Stimulated activated CD4-positive, alpha-beta T cell treated with anti-CD3 and anti-CD28 coated beads, Interleukin-4, amount 100 ng/mL, for 4 hours (primary cell): ENCODE results near the gene PHLPP2.
A peak's percentile ranks its signal among the peaks of the same experiment; 100 is the strongest.

ENCODE experiments used
- DNase-seq, 2 experiments: peaks; one replicate each; pipeline ENCODE4 v3.0.0-alpha.2; 2020

The PHLPP2 gene, protein sequence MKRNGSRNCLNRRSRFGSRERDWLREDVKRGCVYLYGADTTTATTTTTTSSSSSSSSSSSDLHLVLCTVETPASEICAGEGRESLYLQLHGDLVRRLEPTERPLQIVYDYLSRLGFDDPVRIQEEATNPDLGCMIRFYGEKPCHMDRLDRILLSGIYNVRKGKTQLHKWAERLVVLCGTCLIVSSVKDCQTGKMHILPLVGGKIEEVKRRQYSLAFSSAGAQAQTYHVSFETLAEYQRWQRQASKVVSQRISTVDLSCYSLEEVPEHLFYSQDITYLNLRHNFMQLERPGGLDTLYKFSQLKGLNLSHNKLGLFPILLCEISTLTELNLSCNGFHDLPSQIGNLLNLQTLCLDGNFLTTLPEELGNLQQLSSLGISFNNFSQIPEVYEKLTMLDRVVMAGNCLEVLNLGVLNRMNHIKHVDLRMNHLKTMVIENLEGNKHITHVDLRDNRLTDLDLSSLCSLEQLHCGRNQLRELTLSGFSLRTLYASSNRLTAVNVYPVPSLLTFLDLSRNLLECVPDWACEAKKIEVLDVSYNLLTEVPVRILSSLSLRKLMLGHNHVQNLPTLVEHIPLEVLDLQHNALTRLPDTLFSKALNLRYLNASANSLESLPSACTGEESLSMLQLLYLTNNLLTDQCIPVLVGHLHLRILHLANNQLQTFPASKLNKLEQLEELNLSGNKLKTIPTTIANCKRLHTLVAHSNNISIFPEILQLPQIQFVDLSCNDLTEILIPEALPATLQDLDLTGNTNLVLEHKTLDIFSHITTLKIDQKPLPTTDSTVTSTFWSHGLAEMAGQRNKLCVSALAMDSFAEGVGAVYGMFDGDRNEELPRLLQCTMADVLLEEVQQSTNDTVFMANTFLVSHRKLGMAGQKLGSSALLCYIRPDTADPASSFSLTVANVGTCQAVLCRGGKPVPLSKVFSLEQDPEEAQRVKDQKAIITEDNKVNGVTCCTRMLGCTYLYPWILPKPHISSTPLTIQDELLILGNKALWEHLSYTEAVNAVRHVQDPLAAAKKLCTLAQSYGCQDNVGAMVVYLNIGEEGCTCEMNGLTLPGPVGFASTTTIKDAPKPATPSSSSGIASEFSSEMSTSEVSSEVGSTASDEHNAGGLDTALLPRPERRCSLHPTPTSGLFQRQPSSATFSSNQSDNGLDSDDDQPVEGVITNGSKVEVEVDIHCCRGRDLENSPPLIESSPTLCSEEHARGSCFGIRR (N-terminal part only)

DNA sequence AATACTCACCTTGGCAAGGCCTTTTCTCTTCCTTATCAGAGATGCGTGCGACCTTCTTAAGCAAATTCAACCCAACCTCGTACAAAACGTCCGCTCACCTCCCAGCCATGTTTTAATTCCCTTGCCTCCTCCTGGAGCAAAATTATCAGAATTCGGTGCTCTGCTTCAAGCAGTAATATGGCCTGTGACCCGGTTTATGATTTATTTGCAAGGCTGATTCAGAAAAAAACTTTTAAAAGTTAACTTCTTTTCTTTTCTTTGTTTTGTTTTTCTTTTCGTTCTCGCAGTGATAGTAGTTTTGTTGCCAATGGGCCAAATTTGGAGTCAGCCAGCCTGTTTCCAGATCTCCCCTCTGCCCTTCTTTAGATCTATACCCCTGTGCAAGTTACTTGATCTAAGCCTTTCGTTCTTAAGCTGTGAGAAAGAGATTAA is at the start of gene PHLPP2:
PHLPP2 (minus strand) TSS at position 382 of the 432 bp plus-strand sequence. CDS start 9,906 bp downstream, outside the sequence.
- DNase-seq, result no peak

DNA sequence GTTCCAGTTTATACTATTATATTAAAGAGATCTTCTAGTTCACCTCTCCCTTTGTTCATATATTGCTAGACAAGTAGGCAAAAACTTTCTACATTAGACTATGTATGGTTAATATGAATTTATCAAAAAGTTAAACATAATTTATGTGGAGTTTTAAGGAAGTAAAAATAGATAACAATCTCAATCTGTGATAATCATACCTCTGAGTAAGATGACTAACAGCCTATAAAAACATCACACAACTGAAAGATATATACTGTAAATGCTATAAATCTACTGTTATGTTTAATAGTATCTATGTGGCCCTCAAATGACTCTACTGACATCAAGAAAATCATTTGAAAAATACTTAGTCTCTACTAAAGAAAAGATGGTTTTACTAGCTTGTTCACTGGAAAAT is 47.1 kb upstream of the PHLPP2 start:
- no peak for DNase-seq

DNA sequence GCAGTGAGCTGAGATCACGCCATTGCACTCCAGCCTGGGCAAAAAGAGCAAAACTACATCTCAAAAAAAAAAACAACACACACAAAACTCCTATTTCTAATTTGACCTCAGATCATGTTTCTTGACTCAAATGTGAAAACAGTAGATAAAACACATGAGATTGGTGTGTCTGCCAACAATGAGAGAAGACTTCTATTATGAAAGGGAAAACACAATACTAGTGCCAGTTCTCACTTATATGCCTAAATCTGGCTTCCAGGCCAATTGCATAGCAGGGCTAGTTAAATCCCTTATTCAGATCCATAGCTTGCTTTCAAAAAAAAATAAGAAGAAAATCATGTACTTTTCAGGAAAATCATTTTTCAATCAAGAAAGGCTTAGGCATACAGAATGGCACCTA is 44.7 kb upstream of the PHLPP2 start:
- DNase-seq, result no peak

DNA sequence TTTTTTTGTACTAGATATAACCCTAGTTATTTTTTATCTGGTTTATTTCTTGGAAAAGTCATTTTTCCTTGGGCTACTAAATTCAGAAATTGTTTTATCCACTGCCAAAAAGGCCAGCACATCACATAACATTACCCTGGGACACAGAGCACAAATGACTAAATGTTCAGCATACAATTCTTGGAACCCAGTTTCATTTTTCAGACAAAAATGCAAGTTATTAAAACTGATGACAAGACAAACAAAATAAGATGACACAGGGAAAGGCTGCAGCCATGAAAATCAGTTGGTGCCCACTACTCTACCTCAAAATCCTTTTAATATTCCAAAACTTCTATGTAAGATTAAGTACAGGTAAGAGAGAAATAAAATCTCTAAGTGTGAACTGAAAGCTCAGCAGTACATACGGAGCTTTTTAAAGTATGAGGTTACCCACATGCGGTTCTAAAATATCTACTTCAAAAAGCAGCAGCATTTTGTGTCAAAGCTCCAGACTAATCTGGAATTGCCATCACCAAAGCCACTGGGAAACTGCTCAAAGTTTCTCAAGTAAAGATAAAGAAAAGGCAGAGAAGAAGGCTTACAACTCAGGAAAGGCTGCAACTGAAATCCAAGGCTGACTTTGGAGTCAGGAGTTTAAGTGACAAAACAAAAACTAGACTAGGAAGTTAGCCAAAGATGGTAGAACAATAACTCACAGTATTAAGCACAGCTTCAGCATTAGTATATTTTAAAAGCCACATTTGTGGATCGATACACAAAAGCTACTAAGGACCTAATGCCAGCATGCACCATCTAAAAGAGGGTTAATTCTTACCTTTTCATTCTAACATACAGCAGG is 42.8 kb upstream of the PHLPP2 start:
- DNase-seq, result no peak

DNA sequence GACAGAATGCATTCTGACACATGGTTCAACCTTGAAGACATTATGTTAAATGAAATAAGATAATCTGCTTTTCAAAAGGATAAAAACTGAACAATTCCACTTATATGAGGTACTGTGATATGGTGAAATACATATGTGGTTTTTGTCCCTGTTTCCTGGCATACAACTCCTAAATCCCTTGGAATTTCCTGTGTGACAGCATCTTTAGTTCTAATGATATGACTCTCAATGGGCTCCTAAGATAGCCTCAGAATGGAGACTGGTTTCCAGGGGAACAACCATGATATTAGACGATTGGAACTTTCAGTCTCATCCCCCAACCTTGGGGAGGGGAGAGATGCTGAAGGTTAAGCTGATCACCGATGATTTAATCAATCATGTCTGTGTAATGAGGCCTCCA is 37.7 kb upstream of the PHLPP2 start:
- DNase-seq, result no peak

DNA sequence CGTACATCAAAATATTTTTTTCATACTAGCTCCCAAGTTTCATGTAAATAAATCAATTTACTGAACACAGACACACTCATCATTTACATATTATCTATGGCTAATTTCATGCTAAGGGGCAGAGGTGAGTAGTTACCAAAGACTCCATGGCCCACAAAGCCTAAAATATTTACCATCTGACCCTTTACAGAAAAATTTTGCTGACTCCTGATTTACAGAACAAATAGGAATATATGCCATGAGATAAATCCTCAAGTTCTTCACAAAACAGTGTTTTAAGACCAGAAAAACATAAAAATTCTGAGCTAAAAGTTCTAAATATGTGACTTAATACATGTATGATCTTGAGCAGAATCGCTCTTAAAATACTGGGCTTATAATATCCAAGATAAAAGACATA is 36.6 kb upstream of the PHLPP2 start:
- DNase-seq, result no peak

DNA sequence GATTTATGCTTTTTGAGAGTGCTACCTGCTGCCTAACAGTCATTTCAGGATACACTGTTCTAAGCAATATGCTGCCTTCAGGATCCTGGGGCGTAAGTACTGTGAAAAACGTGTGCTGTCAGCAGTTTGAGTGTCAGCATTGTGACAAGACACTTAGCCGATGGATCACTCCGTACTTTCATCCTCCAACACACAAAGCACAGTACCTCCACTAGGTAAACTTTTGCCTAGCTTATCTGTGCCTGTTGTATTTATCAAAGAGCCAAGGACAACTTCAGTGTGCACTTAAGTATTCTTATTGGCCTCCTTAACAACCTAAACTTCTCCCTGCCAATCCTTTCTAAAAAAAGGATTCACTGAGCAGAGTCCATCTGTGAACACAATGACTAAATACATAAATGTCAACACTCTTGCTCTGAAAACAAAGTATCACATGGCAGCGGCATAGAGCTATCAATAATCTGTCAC is 33.8 kb upstream of the PHLPP2 start:
- no peak for DNase-seq

DNA sequence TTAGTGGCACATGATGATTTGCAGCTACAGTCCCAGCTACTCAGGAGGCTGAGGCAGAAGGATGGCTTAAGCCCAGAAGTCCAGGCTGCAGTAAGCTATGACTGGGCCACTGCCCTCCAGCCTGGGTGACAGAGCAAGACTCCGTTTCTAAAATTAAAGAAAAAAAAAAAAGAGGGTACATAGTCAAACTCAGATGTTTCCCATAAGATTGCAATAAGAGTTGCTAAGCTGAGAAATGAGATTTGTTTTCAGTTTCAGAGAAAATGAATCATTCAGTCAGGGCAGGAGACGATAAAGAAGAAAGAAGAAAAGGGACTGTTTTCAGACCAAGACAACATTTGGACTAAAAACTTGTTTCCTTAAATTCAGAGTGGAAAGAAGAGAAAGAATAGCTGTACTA is 30.2 kb upstream of the PHLPP2 start:
- no peak for DNase-seq

DNA sequence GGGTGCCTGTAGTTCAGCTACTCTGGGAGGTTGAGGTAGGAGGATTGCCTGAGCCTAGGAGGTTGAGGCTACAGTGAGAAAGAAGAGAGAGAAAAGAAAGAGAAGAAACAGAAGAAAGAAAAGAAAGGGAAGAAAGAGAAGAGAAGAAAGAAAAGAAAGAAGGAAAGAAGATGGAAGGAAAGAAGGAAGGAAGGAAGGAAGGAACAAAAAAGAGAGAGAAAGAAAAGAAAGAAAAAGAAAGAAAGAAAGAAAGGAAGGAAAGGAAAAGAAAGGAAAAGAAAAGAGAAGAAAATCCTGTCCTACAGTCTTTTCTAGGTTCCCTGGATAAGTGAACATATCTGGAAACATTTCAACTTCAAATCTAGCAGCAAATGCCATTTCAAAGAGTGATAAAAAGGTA is 29.6 kb upstream of the PHLPP2 start:
- DNase-seq, result no peak

DNA sequence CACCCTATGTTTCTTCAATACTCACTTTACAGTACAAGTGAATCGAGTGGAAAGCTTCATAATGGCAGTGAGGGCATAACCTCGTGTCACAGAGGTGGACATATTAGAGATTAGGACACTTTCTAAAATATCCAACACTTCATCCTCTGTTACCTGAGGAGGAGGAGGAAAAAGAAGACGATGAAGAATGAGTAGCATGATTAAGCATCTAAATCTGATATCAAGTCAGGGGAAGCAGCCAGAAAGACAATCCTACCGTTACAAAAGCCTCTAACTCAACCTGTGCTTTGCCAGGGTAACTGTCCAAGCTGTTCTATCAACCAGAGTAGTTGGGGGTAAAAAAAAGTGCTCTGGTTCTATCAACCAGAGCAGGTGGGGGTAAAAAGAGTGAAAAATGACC is 23.7 kb upstream of the PHLPP2 start:
- no peak for DNase-seq

DNA sequence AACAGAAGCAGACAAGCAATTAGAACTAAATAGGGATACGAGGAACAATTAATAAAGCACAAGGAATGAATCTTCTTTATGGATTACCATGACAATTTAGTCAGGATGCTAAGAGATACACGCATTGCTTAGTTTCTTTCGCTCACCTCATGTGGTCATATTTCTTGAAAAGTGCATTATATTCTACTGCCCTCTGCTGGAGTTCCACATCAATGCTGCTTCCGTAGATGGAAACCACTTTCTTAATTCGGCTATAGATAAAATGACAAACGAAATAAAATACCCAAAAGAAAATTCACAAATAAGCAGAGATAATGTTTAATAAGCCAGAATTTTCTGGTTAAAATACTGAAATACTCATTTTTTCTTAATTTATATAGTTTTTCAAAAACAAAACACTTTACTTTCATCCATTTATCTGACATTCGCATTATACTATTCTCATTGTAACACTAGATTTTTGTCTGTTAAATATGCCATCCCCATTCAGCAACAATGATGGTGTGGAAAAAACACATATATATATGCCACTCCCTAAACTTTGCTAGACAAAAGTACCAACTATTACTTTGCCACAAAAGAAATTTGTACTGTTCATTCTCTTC is 22.0 kb upstream of the PHLPP2 start:
- peak in 1 of 2 experiments; percentile 9 for DNase-seq

DNA sequence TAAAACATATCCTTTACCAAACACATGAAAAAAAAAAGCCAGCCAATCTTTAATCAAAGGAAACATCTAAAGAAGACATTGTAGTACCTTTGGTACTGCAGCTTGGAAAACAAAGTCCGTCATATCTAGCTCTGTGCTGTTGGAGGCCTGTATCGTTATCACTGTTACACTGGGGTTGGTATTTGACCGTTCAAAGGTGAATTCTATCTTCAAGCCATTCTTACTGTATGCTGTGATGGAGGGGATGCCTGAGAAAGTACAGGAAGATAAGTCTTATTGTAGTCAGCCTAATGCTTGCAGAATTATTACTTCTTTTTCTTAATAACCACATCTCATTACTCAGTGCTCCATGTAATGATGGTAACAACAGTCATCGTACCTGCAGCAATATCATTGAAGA is 14.4 kb upstream of the PHLPP2 start:
- no peak for DNase-seq

DNA sequence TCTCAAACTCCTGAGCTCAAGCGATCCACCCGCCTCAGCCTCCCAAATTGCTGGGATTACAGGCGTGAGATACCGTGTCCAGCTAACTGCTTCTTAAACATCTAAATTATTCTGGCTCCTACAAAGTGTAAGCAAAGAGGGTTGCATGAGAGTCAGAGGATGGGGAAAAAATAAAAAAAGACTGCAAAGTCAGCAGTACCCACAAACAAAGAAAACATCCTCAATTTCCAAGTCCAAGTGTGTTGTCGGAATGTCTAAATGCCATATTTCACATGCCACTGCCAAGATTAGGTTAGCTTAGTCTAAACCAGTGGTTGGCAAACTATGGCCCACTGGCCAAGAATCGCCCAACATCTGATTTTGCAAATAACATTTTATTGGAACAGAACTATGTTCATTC is 13.0 kb upstream of the PHLPP2 start:
- no peak for DNase-seq

DNA sequence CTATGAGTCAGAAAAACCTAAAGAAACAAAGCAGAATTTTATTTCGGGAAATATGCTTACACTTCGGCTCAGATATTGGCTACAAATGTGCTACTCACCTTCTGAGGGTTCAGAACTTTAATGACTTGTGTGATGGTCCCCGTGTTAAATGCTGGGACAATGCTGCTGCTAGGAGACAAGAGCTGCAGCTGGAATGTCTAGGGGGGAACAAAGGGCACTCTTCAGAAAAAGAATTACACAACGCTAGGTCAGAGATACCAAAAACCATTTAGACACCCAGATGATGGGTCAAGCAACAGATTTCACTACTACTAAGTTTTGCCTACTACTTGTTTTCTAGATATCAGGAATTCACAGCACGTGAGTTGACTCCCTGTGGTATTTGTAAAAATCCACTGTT is 10.0 kb upstream of the PHLPP2 start:
- DNase-seq, result no peak

DNA sequence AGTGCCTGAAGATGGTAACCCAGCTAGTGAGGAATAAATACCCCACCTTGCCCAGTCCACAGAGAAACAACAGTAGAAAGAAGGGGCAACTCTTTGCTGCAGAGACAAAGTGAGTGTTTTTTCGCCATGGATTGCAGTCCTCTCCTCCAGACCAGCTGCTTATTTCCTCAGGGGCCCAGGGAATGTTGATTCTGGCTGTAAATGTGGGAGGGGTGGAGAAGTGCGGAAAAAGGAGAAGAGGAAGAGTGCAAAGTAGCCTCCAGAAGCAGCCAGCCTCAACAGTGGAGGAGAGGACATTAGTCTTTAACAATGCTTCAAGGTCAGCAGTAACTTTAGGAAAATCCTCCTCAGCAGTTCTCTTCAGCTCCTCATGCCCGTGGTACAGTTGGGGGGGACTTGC is 8.1 kb upstream of the PHLPP2 start:
- DNase-seq, result no peak

DNA sequence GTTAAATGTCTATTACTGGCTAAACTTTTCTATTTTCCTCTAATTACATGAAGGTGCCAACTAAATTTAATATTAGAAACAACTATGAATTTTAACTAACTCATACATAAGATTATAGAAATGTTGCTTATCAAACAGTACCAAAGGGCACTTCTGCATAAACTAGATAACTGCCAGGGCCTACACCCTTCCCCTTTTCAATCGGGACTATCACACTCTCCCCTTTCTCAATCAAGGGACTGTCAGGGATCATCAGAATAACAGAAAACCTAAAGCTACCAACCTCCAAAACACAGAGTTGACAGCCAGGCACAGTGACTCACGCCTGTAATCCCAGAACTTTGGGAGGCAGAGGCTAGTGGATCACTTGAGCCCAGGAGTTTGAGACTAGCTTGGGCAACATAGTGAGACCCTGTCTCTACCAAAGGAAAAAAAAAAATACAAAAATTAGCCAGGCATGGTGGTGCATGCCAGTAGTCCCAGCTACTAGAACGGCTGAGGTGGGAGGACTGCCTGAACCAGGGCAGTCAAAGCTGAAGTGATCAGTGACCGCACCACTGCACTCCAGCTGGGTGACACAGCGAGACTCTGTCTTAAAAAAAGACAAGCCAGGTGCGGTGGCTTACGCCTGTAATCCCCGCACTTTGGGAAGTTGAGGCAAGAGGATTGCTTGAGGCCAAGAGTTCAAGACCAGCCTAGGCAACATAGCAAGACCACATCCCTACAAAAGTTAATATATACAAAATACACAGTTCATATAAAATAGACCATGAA is 3.2 kb upstream of the PHLPP2 start:
- no peak for DNase-seq

DNA sequence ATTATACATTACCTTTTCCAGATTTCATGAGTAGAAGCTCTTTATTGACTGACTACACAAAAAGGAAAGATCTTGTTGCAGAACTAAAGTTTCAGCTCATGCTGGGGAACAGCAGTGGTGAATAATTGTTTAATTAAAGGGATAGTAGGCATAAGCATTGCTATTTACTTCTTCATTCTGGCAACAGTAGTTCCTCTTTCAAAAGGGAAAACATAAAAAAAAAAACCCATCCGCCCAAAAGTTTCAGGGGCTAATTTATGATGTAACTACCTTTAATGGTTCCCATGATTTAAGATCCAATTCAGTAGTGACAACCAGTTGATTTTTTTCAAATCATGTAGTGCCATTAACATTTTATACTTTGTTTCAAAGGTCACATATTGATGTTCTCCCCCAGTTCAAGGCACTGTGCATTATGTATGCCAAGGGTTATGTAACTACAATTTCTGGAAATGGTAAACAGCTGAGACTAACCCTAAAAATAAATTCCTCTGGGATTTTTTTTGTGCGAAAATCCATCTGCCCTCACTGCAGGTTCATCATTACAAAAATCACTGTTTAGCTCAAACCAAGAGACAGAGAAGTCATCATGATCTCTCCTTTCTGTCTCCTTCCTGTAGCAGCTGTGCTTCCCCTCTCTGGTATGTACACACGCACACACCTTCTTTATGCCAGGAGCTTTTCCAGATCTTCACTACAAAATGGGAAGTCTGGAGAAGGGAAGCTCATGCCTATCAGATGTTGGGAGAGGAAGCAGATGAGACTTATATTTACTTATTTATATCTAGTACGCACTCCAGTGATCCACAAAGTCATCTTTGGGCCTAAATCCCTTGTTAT is 2.2 kb upstream of the PHLPP2 start:
- DNase-seq, result no peak

DNA sequence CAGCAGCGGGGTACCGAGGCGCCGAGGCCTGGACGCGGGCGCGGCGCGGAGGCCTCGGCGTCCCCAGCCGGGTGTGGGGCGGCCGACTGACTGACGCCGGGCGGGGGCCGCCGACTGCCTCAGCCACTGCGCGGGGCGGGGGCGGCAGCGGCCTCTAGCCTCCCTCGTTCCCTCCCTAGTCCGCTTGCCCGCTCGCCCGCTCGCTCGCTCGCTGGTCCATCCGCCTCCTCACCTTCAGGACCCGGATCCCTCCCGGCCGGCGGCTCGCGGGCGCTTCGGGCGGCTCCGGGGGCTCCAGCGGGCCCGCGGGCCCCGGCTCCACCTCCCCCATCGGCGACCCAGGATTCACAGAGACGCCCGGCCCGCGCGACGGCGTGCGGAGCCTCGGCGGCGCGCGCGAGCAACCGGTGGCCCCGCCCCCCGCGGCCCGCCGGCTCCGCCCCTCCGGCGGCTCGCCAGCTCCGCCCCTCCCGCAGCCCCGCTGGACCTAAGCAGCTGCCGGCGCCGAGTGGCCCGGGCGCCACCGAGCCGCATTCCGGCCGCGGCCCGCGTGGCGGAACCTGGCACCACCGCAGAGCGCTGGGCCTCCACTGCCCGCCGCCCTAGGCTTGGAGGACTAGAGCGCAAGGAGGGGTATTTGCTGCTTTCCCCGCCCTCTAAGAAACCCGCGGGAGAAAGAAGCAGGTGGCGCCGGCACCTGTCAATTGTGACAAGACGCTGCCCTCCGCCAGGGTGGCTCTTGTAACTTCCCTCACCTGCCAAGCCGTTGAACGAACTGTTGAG is 773 bp downstream of the PHLPP2 start:
- peak; percentile 69 to 81 for DNase-seq
